Measurements from ENCODE around the gene ACAN. TPM values are rescaled to one million over a fixed set of nuclear protein-coding genes. Genes with fewer than 3 reads are reported as not detected.

Gene ACAN
- total and polyA plus RNA-seq, 2 donors (not counting 3 experiments of a cell fraction or from before 2014, with no cell fraction given): not detected

GRCh38 chr15:88858934-88859333, 55.7 kb downstream of the ACAN start:
- Histone ChIP-seq H3K9me1 (replicated peaks; ENCODE audit: control insufficient read depth, extremely low read depth, insufficient read depth, low read length) (no peaks in the 10 kb centered on the region), H3K27me3 (ENCODE audit: control insufficient read depth in 2 of 2, insufficient read depth in 2 of 2, low read length in 2 of 2) (no peaks in the 10 kb centered on the region), H3K9me3 (replicated peaks; ENCODE audit: control insufficient read depth, insufficient read depth, low read length) (no peaks in the 10 kb centered on the region), H3K4me2 (ENCODE audit: insufficient read depth, low read length) (no peak overlapping the region), H3K79me2 (ENCODE audit: control insufficient read depth, insufficient read depth, low read length) (no peaks in the 10 kb centered on the region), H3K36me3 (ENCODE audit: control insufficient read depth in 2 of 2, extremely low read depth in 1 of 2, insufficient read depth in 2 of 2, low read length in 2 of 2) (no peaks in the 10 kb centered on the region), H4K20me1 (replicated peaks; ENCODE audit: control insufficient read depth, extremely low read depth, insufficient read depth, low read length) (no peaks in the 10 kb centered on the region), H3K4me3 (replicated peaks in 1 of 3; ENCODE audit: insufficient read depth in 1 of 3, low read depth in 1 of 3, low read length in 3 of 3) (no peak overlapping the region), H3K27ac (ENCODE audit: insufficient read depth, low read depth, low read length) (no peak overlapping the region), H3K4me1 (ENCODE audit: control insufficient read depth, extremely low read depth, insufficient read depth, low read length) (peaks cover 6% of the 10 kb centered on the region), H3K9ac (replicated peaks; ENCODE audit: extremely low read depth, insufficient read depth, low read length) (no peak overlapping the region), H2AFZ (ENCODE audit: low read depth, low read length) (no peak overlapping the region)
- dilution Hi-C loops (cut with MboI; ENCODE audit: extremely low pct_ligation_motif_present, low sequenced_read_pairs): no loop called here
- ChIA-PET POLR2A (no interaction called here), CTCF (interaction anchor here (1.9 kb wide), 1 partner anchor 20 kb away, joined by 6 read pairs; no protein-coding TSS in a partner anchor)
- no TSS peak for BruUV-seq (replicated peaks)
- no peak for FAIRE-seq
- TF ChIP-seq MYC (IDR thresholded peaks at IDR 0.05; ENCODE audit: low read depth, low read length): no peak
- DNase-seq (ENCODE audit: low read depth, low spot score): no peak
- intact Hi-C loops (cut with micrococcal nuclease): no loop called here

- Histone ChIP-seq H3K79me2 (ENCODE audit: control insufficient read depth, insufficient read depth, low read length) (no peaks in the 10 kb centered on the region), H3K9me1 (replicated peaks; ENCODE audit: control insufficient read depth, extremely low read depth, insufficient read depth, low read length) (no peaks in the 10 kb centered on the region), H3K9me3 (replicated peaks; ENCODE audit: control insufficient read depth, insufficient read depth, low read length) (no peaks in the 10 kb centered on the region), H4K20me1 (replicated peaks; ENCODE audit: control insufficient read depth, extremely low read depth, insufficient read depth, low read length) (no peaks in the 10 kb centered on the region), H3K4me3 (replicated peaks in 1 of 3; ENCODE audit: insufficient read depth in 1 of 3, low read depth in 1 of 3, low read length in 3 of 3) (no peak overlapping the region), H2AFZ (ENCODE audit: low read depth, low read length) (no peak overlapping the region), H3K4me1 (ENCODE audit: control insufficient read depth, extremely low read depth, insufficient read depth, low read length) (peaks cover 6% of the 10 kb centered on the region), H3K27ac (ENCODE audit: insufficient read depth, low read depth, low read length) (no peak overlapping the region), H3K9ac (replicated peaks; ENCODE audit: extremely low read depth, insufficient read depth, low read length) (no peak overlapping the region), H3K27me3 (ENCODE audit: control insufficient read depth in 2 of 2, insufficient read depth in 2 of 2, low read length in 2 of 2) (no peaks in the 10 kb centered on the region), H3K36me3 (ENCODE audit: control insufficient read depth in 2 of 2, extremely low read depth in 1 of 2, insufficient read depth in 2 of 2, low read length in 2 of 2) (no peaks in the 10 kb centered on the region), H3K4me2 (ENCODE audit: insufficient read depth, low read length) (no peak overlapping the region)
- BruUV-seq (replicated peaks): no TSS peak
- dilution Hi-C loops (cut with MboI; ENCODE audit: extremely low pct_ligation_motif_present, low sequenced_read_pairs) (no loop called here), intact Hi-C loops (cut with micrococcal nuclease) (no loop called here)
- DNase-seq (ENCODE audit: low read depth, low spot score) (no peak), FAIRE-seq (no peak)
- no peak for TF ChIP-seq MAX (IDR thresholded peaks at IDR 0.05; ENCODE audit: insufficient read depth, insufficient read length)
- TF ChIP-seq EZH2 (IDR thresholded peaks at IDR 0.05; ENCODE audit: borderline replicate concordance, low read depth, low read length, severe bottlenecking): no peak
- TF ChIP-seq CTCF (IDR thresholded peaks at IDR 0.05; ENCODE audit: extremely low read depth in 1 of 2, insufficient read depth in 1 of 2, low read depth in 1 of 2, low read length in 2 of 2): no peak
- TF ChIP-seq MYC (IDR thresholded peaks at IDR 0.05; ENCODE audit: low read depth, low read length): no peak
- no peak for TF ChIP-seq POLR2AphosphoS5 (IDR thresholded peaks at IDR 0.05; ENCODE audit: insufficient read depth, low read depth, low read length)
- TF ChIP-seq FOS (IDR thresholded peaks at IDR 0.05; ENCODE audit: borderline replicate concordance, insufficient read depth, low read length): no peak
- TF ChIP-seq POLR2A (IDR thresholded peaks at IDR 0.05; ENCODE audit: low read depth, low read length): no peak
- no peak for TF ChIP-seq JUN (IDR thresholded peaks at IDR 0.05; ENCODE audit: borderline replicate concordance, insufficient read depth, insufficient read length, low read depth)
- TF ChIP-seq GATA2 (IDR thresholded peaks at IDR 0.05; ENCODE audit: insufficient read depth, insufficient read length, low read depth, low read length): no peak
- ChIA-PET POLR2A (no interaction called here), CTCF (interaction anchor here (1.9 kb wide), 1 partner anchor 20 kb away, joined by 6 read pairs; no protein-coding TSS in a partner anchor)
Observed at GRCh38 chr15:88859550-88859949, 56.3 kb downstream of the ACAN start.
